ENCODE results near the gene CHAC1.

Gene CHAC1

DNA sequence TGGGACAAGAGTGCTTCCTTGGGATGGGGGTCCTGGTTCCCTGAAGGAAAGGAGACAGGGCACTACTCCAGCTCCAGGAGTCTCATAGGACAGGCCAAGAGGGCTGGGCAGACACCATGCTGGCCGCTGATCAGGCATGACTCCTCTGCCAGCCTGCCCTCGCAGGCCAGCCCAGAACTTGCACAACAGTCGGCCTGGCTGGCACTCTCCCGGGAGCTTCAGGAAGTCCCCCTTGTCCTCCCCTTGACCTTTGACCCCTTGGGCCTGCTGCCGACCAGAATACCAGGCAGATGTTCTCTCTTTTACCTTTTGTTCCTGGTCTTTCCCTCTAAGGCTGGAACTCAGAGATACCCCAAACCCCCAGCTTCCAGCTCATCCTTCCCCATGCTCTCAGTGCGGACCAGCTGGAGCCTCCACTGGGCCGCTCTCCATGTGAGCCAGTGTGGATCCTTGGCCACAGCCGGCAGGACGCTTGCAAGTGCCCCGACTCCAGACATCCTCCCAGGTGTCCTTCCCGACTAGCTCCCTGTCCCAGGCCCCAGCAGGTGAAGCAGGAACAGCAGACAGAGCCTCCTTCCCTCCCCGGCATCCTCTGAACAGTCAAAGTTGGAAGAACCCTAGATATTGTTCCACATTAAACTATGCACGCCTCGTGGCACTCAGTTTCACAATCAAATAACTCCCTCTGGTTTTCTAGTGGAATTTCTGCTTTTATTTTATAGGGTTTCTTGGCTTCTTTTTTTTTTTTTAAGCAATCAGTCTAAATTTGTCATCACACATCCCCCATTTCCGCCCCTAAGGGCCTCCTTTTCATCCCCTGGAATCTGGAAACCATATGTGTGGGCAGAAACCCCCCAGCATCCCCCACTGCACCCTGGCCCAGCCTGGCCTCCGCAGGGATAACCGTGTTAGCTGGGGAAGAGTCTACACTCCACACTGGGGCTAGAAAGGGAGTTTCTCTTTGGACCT lies 43.3 kb upstream of the CHAC1 start:
- Histone ChIP-seq H3K27me3 (ENCODE audit: insufficient read depth, low read depth, severe bottlenecking) (no peaks in the 10 kb centered on the region), H3K36me3 (peaks cover 2% of the 10 kb centered on the region), H3K4me3 (ENCODE audit: low read depth, low read length) (no peak overlapping the region), H3K9me3 (ENCODE audit: severe bottlenecking) (no peaks in the 10 kb centered on the region), H3K27ac (peak overlapping the region; percentile 87)
- no peak for DNase-seq
- TF ChIP-seq, protein P1, sequence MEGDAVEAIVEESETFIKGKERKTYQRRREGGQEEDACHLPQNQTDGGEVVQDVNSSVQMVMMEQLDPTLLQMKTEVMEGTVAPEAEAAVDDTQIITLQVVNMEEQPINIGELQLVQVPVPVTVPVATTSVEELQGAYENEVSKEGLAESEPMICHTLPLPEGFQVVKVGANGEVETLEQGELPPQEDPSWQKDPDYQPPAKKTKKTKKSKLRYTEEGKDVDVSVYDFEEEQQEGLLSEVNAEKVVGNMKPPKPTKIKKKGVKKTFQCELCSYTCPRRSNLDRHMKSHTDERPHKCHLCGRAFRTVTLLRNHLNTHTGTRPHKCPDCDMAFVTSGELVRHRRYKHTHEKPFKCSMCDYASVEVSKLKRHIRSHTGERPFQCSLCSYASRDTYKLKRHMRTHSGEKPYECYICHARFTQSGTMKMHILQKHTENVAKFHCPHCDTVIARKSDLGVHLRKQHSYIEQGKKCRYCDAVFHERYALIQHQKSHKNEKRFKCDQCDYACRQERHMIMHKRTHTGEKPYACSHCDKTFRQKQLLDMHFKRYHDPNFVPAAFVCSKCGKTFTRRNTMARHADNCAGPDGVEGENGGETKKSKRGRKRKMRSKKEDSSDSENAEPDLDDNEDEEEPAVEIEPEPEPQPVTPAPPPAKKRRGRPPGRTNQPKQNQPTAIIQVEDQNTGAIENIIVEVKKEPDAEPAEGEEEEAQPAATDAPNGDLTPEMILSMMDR (IDR thresholded peaks at IDR 0.05; ENCODE audit: low read depth, low read length): no peak

DNA sequence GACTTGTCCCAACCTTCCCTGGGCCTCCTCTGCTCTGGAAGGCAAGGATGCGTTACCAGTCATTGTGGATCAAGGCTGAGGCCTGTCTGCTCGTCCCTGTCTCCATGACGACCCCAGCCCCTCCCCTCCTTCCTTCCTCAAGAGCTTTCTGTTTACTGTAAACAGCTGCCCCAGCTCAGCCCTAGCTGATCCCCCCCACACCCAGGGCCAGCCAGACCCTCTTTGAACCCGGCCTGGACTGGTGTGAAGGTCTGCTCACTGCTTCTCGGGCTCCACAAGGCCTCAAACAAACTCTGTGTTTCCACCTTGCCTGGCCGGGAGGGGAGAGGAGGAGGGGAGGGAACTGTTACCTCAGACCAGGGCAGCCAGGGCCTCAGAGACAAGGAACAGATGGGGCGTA lies 42.1 kb upstream of the CHAC1 start:
- H3K27me3 ChIP-seq (ENCODE audit: insufficient read depth, low read depth, severe bottlenecking): no peaks in the 10 kb centered on the region
- no peaks in the 10 kb centered on the region for H3K9me3 ChIP-seq (ENCODE audit: severe bottlenecking)
- peak; percentile 90 for DNase-seq
- no peaks in the 10 kb centered on the region for H3K36me3 ChIP-seq
- H3K4me3 ChIP-seq (ENCODE audit: low read depth, low read length): no peak overlapping the region
- TF ChIP-seq, protein P1 (IDR thresholded peaks at IDR 0.05; ENCODE audit: low read depth, low read length): no peak
- H3K27ac ChIP-seq: peak overlapping the region; percentile 87

DNA sequence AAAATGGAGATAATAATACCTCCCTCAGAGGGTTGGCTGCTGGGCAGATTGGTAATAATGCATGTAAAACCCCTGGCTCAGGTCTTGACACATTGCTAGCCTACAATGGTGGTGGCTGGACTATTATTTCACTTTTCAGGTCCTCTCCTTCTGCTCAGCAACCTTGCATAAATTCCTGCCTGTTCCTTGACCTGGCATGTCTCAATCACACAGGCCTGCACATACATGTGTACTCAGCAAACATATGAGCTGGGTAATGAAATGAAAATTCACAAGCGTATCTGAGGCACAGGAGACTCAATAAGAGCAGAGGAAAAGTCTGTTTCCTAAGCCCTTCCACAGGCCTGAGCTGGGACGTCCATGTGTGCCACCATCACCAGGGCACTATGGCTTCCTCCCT lies 41.6 kb upstream of the CHAC1 start:
- H3K36me3 ChIP-seq: no peaks in the 10 kb centered on the region
- TF ChIP-seq, protein P1 (IDR thresholded peaks at IDR 0.05; ENCODE audit: low read depth, low read length): no peak
- H3K4me3 ChIP-seq (ENCODE audit: low read depth, low read length): no peak overlapping the region
- H3K9me3 ChIP-seq (ENCODE audit: severe bottlenecking): no peaks in the 10 kb centered on the region
- no peak for DNase-seq
- no peaks in the 10 kb centered on the region for H3K27me3 ChIP-seq (ENCODE audit: insufficient read depth, low read depth, severe bottlenecking)
- H3K27ac ChIP-seq: peak overlapping the region; percentile 87

DNA sequence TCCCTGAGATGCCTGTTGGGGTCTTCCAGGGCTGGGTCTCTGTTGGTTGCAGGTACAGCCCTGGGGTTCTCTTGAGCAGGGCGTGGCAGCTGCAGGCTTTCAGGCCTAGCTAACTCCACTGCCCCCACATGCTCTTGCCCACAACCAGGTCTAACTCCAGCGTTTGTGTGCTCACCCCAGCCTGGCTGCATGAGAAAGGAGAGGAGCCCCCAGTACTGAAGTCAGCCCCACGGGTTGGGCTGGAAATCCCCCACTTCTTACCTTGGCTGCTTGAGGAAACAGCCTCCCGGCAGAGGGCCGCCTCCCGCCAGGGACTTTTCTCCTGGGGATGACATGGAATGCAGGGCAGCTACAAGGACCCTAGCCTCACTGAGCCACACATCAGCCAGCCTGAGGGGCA lies 40.8 kb upstream of the CHAC1 start:
- DNase-seq: no peak
- Histone ChIP-seq H3K27me3 (ENCODE audit: insufficient read depth, low read depth, severe bottlenecking) (no peaks in the 10 kb centered on the region), H3K36me3 (no peaks in the 10 kb centered on the region), H3K27ac (peak overlapping the region; percentile 87; the same call in 1 of the 2 replicates), H3K9me3 (ENCODE audit: severe bottlenecking) (no peaks in the 10 kb centered on the region), H3K4me3 (ENCODE audit: low read depth, low read length) (no peak overlapping the region)
- TF ChIP-seq, protein P1 (IDR thresholded peaks at IDR 0.05; ENCODE audit: low read depth, low read length): no peak

DNA sequence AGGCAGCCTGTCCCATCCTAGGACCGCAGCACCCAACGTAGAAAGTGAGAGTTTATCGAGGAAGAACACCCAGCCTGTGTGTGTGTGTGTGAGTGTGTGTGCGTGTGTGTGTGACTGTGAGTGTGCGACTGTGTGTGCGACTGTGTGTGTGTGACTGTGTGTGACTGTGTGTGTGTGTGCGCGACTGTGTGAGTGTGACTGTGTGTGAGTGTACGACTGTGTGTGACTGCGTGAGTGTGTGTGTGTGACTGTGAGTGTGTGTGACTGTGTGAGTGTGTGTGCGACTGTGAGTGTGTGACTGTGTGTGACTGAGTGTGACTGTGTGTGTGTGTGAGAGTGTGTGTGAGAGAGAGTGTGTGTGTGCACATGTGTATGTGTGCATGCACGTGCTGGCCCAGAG lies 39.3 kb upstream of the CHAC1 start:
- no peak overlapping the region for H3K4me3 ChIP-seq (ENCODE audit: low read depth, low read length)
- no peak overlapping the region for H3K27ac ChIP-seq
- TF ChIP-seq, protein P1 (IDR thresholded peaks at IDR 0.05; ENCODE audit: low read depth, low read length): no peak
- no peak for DNase-seq
- no peaks in the 10 kb centered on the region for H3K9me3 ChIP-seq (ENCODE audit: severe bottlenecking)
- H3K36me3 ChIP-seq: no peaks in the 10 kb centered on the region
- H3K27me3 ChIP-seq (ENCODE audit: insufficient read depth, low read depth, severe bottlenecking): no peaks in the 10 kb centered on the region

All from WERI-Rb-1 (cell line).